Measurements from ENCODE around the gene ELMO3.

DNA sequence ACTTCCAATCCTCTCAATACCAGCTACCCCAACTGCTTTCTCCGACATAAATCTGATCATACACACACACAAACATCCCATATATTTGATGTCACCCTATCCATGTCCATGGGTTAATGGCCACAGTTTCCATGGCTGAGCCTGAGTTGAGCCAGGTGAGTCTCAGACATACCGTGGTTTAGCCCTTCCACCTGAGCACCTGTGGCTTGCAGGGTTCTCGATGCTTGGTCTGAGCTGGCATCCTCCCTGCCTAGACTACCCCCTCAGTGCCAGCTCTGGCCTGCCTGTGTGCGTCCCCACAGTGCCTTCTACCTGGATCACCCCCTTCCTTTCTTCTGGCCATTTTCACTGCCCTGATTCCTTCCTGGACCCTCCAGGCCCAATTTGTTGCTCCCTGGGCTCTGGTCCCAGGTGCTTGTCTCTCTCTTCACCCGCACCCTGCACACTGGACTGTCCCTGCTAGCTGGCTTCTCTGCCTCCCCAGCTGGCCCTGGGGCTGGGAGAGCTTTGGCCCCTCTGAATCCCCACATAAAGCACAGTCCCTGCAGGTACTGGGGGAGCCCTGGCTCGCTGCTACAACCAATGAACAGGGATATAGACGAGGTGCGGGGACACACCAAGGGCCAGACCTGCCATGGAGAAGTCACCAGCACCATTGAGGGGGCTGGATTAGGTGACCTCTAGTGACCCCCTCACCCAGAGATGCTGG is 7.4 kb downstream of the ELMO3 start:
- TF ChIP-seq POLR2A (IDR thresholded peaks at IDR 0.05; ENCODE audit: low read depth, low read length), result no peak
- TF ChIP-seq, protein P1, sequence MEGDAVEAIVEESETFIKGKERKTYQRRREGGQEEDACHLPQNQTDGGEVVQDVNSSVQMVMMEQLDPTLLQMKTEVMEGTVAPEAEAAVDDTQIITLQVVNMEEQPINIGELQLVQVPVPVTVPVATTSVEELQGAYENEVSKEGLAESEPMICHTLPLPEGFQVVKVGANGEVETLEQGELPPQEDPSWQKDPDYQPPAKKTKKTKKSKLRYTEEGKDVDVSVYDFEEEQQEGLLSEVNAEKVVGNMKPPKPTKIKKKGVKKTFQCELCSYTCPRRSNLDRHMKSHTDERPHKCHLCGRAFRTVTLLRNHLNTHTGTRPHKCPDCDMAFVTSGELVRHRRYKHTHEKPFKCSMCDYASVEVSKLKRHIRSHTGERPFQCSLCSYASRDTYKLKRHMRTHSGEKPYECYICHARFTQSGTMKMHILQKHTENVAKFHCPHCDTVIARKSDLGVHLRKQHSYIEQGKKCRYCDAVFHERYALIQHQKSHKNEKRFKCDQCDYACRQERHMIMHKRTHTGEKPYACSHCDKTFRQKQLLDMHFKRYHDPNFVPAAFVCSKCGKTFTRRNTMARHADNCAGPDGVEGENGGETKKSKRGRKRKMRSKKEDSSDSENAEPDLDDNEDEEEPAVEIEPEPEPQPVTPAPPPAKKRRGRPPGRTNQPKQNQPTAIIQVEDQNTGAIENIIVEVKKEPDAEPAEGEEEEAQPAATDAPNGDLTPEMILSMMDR (conservative IDR thresholded peaks at IDR 0.05; ENCODE audit: low read depth, low read length), result no peak
- TF ChIP-seq BHLHE40 (IDR thresholded peaks at IDR 0.05; ENCODE audit: low read depth, low read length), result no peak

Measured in IMR-90 (cell line).